ENCODE data around the gene TRAF4. TPM values are rescaled to one million over a fixed set of nuclear protein-coding genes. Genes with fewer than 3 reads are reported as not detected.

The TRAF4 gene
- total RNA-seq, 3 donors from 2014 or later: 66.0 to 166 (median 126) TPM

DNA sequence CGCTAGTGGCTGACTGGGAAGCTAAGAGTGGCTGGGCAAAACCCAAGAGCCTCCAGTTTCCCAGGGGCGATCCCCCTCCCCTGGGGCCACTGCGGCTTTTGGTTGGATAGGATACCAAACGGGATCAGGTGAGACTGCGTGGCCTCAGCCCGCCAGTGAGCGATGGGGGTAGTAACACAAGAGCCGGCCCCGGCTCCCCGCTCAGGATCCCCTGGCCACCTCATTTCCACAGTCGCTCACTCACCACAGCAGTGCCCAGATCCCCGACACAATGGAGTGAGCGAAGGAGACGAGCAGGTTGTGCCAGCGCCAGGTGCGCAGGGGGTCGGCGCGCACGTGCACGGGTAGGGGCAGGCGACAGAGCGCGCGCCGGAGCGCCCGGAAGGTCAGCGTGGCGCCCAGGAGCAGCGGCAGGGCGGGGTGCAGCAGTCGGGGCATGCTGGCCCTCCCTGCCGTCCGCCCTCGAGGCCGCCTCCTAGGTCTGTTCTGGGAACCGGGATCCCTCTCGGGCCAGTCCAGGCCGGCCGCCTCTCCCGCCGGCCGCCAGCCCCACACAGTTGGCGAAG, 18.1 kb upstream of the TRAF4 start:
- DNase-seq (peak; percentile 68 to 87 (median 86)), ATAC-seq (peak; percentile 31)
- no peaks in the 10 kb centered on the region for H3K9me3 ChIP-seq
- H3K36me3 ChIP-seq (ENCODE audit: low read depth): peaks cover 9% of the 10 kb centered on the region
- no peak overlapping the region for H3K4me3 ChIP-seq
- TF ChIP-seq, protein P1, sequence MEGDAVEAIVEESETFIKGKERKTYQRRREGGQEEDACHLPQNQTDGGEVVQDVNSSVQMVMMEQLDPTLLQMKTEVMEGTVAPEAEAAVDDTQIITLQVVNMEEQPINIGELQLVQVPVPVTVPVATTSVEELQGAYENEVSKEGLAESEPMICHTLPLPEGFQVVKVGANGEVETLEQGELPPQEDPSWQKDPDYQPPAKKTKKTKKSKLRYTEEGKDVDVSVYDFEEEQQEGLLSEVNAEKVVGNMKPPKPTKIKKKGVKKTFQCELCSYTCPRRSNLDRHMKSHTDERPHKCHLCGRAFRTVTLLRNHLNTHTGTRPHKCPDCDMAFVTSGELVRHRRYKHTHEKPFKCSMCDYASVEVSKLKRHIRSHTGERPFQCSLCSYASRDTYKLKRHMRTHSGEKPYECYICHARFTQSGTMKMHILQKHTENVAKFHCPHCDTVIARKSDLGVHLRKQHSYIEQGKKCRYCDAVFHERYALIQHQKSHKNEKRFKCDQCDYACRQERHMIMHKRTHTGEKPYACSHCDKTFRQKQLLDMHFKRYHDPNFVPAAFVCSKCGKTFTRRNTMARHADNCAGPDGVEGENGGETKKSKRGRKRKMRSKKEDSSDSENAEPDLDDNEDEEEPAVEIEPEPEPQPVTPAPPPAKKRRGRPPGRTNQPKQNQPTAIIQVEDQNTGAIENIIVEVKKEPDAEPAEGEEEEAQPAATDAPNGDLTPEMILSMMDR (IDR thresholded peaks at IDR 0.05): no peak
- intact Hi-C loops (cut with DNase I, micrococcal nuclease): no loop called here
- H3K4me1 ChIP-seq (ENCODE audit: low read depth): peaks cover 59% of the 10 kb centered on the region

GRCh38 chr17:28726226-28726626, 17.6 kb upstream of the TRAF4 start, which contains the start of gene TLCD1:
TSS of gene TLCD1 (minus strand) at chr17:28726233. CDS start at chr17:28726097, 136 bp downstream.
- Histone ChIP-seq H3K4me1 (ENCODE audit: low read depth) (peaks cover 54% of the 10 kb centered on the region), H3K36me3 (ENCODE audit: low read depth) (peaks cover 9% of the 10 kb centered on the region), H3K9me3 (no peaks in the 10 kb centered on the region), H3K4me3 (peak within 1 kb of the TSS; percentile 40)
- intact Hi-C loops (cut with DNase I, micrococcal nuclease): no loop called here
- DNase-seq (peak; percentile 84 to 89 (median 88)), ATAC-seq (peak; percentile 41)
- TF ChIP-seq, protein P1 (IDR thresholded peaks at IDR 0.05): no peak

DNA sequence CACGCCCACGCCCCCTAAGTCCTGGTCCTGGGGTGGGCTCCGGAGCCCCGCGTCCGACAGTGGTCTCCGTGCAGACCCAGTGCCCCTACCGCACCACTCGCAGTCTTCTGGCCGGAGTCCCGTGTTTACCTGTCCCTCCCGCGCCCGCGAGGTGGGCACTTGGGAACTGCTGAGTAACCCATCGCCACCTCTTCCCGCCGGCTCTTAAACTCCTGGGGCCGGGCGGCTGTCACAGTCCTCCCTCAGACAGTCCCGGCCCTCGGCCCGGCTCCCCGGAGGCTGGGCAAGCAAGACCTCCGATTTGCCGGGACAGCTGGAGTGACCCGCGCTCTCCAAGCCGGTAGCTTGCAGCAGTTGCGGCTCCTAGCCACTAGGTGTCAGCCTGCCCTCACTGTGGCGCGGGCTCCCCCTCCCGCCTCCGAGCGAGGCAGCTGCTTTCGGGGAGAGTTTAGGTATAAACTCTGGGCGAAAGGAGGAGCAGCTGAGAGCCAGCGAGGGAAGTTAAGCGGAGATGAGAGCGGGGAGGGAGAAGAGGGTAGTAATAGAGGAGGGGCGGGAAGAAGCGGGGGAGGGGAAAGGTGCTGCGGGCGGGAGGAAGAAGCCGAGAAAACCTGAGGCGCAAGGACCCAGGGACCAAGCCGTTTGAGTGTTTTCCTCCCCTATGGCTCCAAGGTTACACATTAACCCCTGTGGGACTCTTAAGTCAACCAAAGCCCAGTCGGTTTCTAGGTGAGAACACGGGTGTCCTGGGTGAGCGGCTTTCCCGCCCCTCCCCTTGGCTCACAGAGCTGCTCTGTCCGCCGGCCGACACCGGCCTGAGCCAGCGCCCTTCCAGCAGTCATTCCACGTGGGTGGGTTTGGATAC, 17.0 kb upstream of the TRAF4 start:
- DNase-seq (peak; percentile 95 to 97 (median 97)), ATAC-seq (peak; percentile 71)
- TF ChIP-seq, protein P1 (IDR thresholded peaks at IDR 0.05): peak; percentile 99
- H3K4me1 ChIP-seq (ENCODE audit: low read depth): peaks cover 47% of the 10 kb centered on the region
- H3K36me3 ChIP-seq (ENCODE audit: low read depth): peaks cover 9% of the 10 kb centered on the region
- intact Hi-C loops (cut with DNase I, micrococcal nuclease): no loop called here
- H3K4me3 ChIP-seq: peak overlapping the region; percentile 40
- no peaks in the 10 kb centered on the region for H3K9me3 ChIP-seq

- Histone ChIP-seq H3K36me3 (ENCODE audit: low read depth) (peaks cover 6% of the 10 kb centered on the region), H3K4me3 (peak within 1 kb of the TSS; percentile 44), H3K9me3 (no peaks in the 10 kb centered on the region), H3K4me1 (ENCODE audit: low read depth) (peaks cover 30% of the 10 kb centered on the region)
- peak; percentile 98 to 100 (median 100) for DNase-seq
- intact Hi-C loops (cut with DNase I, micrococcal nuclease): no loop called here
- peak; percentile 72 for ATAC-seq
- TF ChIP-seq, protein P1 (IDR thresholded peaks at IDR 0.05): no peak
These were observed 15.2 kb upstream of the TRAF4 start, which contains the start of gene NEK8 for GRCh38 chr17:28728364-28729200. TSS of gene NEK8 (plus strand) at chr17:28728788. CDS start at chr17:28728814, 26 bp downstream.

GRCh38 chr17:28729950-28730330, 13.9 kb upstream of the TRAF4 start:
- TF ChIP-seq, protein P1 (IDR thresholded peaks at IDR 0.05): no peak
- ATAC-seq (no peak), DNase-seq (peak in 1 of 3 donors; percentile 53)
- no peak overlapping the region for H3K4me3 ChIP-seq
- intact Hi-C loops (cut with DNase I, micrococcal nuclease): no loop called here
- peaks cover 20% of the 10 kb centered on the region for H3K4me1 ChIP-seq (ENCODE audit: low read depth)
- H3K9me3 ChIP-seq: no peaks in the 10 kb centered on the region
- H3K36me3 ChIP-seq (ENCODE audit: low read depth): peaks cover 4% of the 10 kb centered on the region

Data from mucosa of descending colon (tissue), 3 donors.